Naive B cell (primary cell): ENCODE data around the gene RGN. TPM values are rescaled to one million over a fixed set of nuclear protein-coding genes. Genes with fewer than 3 reads are reported as not detected.
A peak's percentile ranks its signal among the peaks of the same experiment; 100 is the strongest.
"Not testable (repeated sequence)": the region's sequence is repeated elsewhere in the genome, so short reads cannot be mapped to it uniquely, and the experiment has no call there.

Experiments used
- ATAC-seq, 2 donors: fragments of 150-1000 bp; cut with Tn5 transposase; 2 replicates each; pipeline ENCODE4 v1.10.0; 2021; ENCODE audit warnings: low read depth in 2 of 2, mild to moderate bottlenecking in 2 of 2, moderate library complexity in 2 of 2
- DNase-seq: peaks from one replicate; pipeline ENCODE4 v3.0.0; 2022
- H3K27ac Mint-ChIP-seq, 6 donors: one replicate each; pipeline ENCODE4 v1.8.0; 2020 to 2022; ENCODE audit warnings: mild to moderate bottlenecking in 6 of 6, mixed read lengths in 6 of 6, moderate library complexity in 5 of 6, inconsistent platforms in 2 of 6
- H3K27me3 Mint-ChIP-seq, 3 donors: one replicate each; pipeline ENCODE4 v1.8.0; 2021 to 2022; ENCODE audit warnings: mixed read lengths in 3 of 3, mild to moderate bottlenecking in 1 of 3
- H3K36me3 Mint-ChIP-seq, 2 donors: one replicate each; pipeline ENCODE4 v1.8.0; 2020 to 2022; ENCODE audit warnings: mixed read lengths in 2 of 2, inconsistent platforms in 1 of 2, mild to moderate bottlenecking in 1 of 2
- H3K4me1 Mint-ChIP-seq, 3 donors: one replicate each; pipeline ENCODE4 v1.8.0; 2020 to 2022; ENCODE audit warnings: mixed read lengths in 3 of 3, inconsistent platforms in 1 of 3, mild to moderate bottlenecking in 1 of 3, moderate library complexity in 1 of 3
- H3K4me3 Mint-ChIP-seq, 8 donors: one replicate each; pipeline ENCODE4 v1.8.0; 2020 to 2022; ENCODE audit warnings: mild to moderate bottlenecking in 8 of 8, mixed read lengths in 8 of 8, moderate library complexity in 8 of 8, inconsistent platforms in 2 of 8
- H3K9me3 Mint-ChIP-seq, 7 donors: one replicate each; pipeline ENCODE4 v1.8.0; 2020 to 2022; ENCODE audit warnings: mixed read lengths in 7 of 7, mild to moderate bottlenecking in 5 of 7, inconsistent platforms in 2 of 7, moderate library complexity in 1 of 7
- polyA plus RNA-seq, 6 donors: library from polyadenylated mRNA; unstranded; fragments of 300-500 nt; fragmentation: Illumina TruSeq; gene quantifications; one replicate each; pipeline ENCODE4 v1.2.3, GENCODE V29; 2021; ENCODE audit warnings: low read depth in 6 of 6

RGN gene
- polyA plus RNA-seq, 6 donors from 2014 or later, result not detected

- H3K36me3 Mint-ChIP-seq, result no peaks in the 10 kb centered on the region
- no peaks in the 10 kb centered on the region for H3K27me3 Mint-ChIP-seq
- no peaks in the 10 kb centered on the region for H3K4me1 Mint-ChIP-seq
- H3K27ac Mint-ChIP-seq, result no peak overlapping the region
- peak overlapping the region in 1 of 8 donors; percentile 69 for H3K4me3 Mint-ChIP-seq
- no peak for DNase-seq
- ATAC-seq, result no peak
- no peaks in the 10 kb centered on the region for H3K9me3 Mint-ChIP-seq
Observed at GRCh38 chrX:47093860-47094259, 15.6 kb downstream of the RGN start.

GRCh38 chrX:47097018-47097417, 18.8 kb downstream of the RGN start:
- H3K36me3 Mint-ChIP-seq, result no peaks in the 10 kb centered on the region
- H3K4me3 Mint-ChIP-seq, result no peak overlapping the region
- no peaks in the 10 kb centered on the region for H3K9me3 Mint-ChIP-seq
- H3K4me1 Mint-ChIP-seq, result no peaks in the 10 kb centered on the region
- H3K27me3 Mint-ChIP-seq, result no peaks in the 10 kb centered on the region
- no peak overlapping the region for H3K27ac Mint-ChIP-seq
- ATAC-seq, result no peak
- no peak for DNase-seq

- ATAC-seq (no peak), DNase-seq (no peak)
- Mint-ChIP-seq H3K27ac (no peak overlapping the region), H3K36me3 (no peaks in the 10 kb centered on the region), H3K4me1 (no peaks in the 10 kb centered on the region), H3K27me3 (no peaks in the 10 kb centered on the region), H3K4me3 (no peak overlapping the region), H3K9me3 (no peaks in the 10 kb centered on the region)
Observed at GRCh38 chrX:47098338-47099094, 20.3 kb downstream of the RGN start.

DNA sequence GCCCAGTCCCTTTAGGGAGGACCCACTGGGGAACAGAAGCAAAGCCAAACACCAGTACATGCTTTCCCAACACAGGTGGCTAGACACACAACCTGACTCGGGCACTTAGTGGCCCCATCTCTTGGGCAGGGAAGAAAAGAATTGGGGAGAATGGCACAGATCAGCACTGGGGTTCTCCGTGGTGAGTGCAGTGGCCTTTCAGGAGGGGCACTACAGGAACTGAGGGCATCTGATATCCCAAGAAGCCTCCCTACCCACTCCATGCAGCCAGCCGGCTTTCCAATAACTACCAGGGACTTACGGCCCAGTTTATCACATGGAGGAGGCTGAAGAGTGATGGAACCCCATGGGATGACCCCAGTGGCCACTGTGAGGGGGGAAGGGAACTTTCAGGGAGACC, 23.0 kb downstream of the RGN start:
- H3K27ac Mint-ChIP-seq, result peak overlapping the region in 1 of 6 donors; percentile 37
- H3K4me1 Mint-ChIP-seq, result no peaks in the 10 kb centered on the region
- ATAC-seq (no peak), DNase-seq (no peak)
- peaks cover 0 to 1% (median 0%) of the 10 kb centered on the region in 7 donors for H3K9me3 Mint-ChIP-seq
- no peaks in the 10 kb centered on the region for H3K36me3 Mint-ChIP-seq
- H3K27me3 Mint-ChIP-seq, result no peaks in the 10 kb centered on the region
- no peak overlapping the region for H3K4me3 Mint-ChIP-seq

DNA sequence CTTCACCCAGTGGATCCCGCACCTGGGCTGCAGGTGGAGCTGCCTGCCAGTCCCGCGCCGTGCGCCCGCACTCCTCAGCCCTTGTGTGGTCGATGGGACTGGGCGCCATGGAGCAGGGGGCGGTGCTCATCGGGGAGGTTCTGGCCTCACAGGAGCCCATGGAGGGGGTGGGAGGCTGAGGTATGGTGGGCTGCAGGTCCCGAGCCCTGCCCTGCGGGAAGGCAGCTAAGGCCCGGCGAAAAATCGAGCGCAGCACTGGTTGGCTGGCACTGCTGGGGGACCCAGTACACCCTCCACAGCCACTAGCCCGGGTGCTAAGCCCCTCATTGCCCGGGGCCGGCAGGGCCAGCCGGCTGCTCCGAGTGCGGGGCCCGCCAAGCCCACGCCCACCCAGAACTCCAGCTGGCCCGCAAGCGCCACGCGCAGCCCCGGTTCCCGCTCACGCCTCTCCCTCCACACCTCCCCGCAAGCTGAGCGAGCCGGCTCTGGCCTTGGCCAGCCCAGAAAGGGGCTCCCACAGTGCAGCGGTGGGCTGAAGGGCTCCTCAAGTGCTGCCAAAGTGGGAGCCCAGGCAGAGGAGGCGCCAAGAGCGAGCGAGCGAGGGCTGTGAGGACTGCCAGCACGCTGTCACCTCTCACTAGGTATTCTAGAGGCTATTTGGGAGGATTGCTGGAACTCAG, 32.8 kb downstream of the RGN start:
- H3K27ac Mint-ChIP-seq, DNase-seq, ATAC-seq, H3K9me3 Mint-ChIP-seq, H3K4me1 Mint-ChIP-seq, H3K4me3 Mint-ChIP-seq, H3K36me3 Mint-ChIP-seq, H3K27me3 Mint-ChIP-seq: not testable (repeated sequence)

DNA sequence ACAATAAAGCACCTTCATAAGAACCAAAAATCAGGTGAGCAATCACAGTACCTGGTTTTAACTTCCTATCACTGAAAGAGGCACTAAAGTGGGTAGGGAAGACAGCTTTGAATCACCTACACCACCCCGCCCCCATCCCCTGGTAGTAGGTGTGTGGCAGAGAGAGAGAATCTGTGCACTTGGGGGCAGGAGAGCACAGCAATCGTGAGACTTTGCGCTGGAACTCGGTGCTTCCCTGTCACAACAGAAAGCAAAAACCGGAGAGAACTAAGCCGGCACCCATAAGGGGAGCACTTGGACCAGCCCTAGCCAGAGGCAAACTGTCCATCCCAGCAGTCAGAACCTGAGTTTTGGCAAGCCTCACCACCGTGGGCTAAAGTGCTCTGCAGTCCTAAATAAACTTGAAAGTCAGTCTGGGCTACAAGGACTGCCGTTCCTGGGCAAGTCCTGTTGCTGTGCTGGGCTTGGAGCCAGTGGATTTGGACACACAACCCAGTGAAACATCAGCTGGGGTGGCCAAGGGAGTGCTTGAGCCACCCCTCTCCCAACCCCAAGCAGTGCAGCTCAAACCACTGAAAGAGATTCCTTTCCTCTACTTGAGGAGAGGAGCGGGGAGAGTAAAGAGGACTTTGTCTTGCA, 34.2 kb downstream of the RGN start:
- Mint-ChIP-seq H3K4me3 (no peak overlapping the region), H3K36me3 (peaks cover 0 to 7% of the 10 kb centered on the region in 2 donors), H3K27ac (no peak overlapping the region), H3K27me3 (no peaks in the 10 kb centered on the region), H3K9me3 (peaks cover 0 to 8% (median 4%) of the 10 kb centered on the region in 7 donors), H3K4me1 (no peaks in the 10 kb centered on the region)
- ATAC-seq, result no peak
- DNase-seq, result no peak

DNA sequence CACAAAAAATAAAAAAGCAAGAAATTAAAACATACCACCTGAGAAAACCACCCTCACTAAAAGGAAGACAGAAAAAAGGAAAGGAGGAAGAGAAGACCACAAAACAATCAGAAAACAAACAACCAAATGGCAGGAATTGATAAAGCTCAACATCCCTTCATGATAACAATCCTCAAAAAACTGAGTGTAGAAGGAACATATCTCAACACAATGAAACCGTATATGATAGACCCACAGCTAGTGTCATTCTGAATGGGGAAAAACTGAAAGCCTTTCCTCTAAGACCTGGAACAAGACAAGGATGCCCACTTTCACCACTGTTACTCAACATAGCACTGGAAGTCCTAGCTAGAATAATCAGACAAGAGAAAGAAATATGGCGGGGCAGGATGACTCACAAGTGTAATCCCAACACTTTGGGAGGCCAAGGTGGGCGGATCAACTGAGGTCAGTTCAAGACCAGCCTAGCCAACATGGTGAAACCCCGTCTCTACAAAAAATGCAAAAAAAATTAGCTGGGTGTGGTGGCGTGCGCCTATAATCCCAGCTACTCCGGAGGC, 38.4 kb downstream of the RGN start:
- not testable (repeated sequence) for H3K4me1 Mint-ChIP-seq, H3K4me3 Mint-ChIP-seq, H3K36me3 Mint-ChIP-seq, DNase-seq, H3K9me3 Mint-ChIP-seq, ATAC-seq, H3K27me3 Mint-ChIP-seq
- peak overlapping the region in 1 of 6 donors; percentile 74 for H3K27ac Mint-ChIP-seq

DNA sequence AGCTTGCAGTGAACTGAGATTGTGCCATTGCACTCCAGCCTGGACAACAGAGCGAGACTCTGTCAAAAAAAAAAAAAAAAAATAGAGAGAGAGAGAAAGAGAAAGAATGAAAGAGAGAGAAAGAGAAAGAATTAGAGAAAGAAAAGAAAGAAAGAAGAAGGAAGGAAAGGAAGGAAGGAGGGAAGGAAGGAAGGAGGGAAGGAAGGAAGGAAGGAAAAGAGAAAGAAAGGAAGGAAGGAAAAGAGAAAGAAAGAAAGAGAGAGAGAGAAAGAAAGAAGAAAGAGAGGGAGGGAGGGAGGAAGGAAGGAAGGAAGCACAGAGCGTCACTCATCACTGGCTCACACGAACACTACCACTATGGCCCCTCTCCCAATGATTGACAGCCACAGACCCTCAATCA, 46.2 kb downstream of the RGN start:
- H3K36me3 Mint-ChIP-seq, H3K4me3 Mint-ChIP-seq: not testable (repeated sequence)
- H3K27ac Mint-ChIP-seq, result peak overlapping the region in 3 of 6 donors; percentile 34 to 52 (median 39)

DNA sequence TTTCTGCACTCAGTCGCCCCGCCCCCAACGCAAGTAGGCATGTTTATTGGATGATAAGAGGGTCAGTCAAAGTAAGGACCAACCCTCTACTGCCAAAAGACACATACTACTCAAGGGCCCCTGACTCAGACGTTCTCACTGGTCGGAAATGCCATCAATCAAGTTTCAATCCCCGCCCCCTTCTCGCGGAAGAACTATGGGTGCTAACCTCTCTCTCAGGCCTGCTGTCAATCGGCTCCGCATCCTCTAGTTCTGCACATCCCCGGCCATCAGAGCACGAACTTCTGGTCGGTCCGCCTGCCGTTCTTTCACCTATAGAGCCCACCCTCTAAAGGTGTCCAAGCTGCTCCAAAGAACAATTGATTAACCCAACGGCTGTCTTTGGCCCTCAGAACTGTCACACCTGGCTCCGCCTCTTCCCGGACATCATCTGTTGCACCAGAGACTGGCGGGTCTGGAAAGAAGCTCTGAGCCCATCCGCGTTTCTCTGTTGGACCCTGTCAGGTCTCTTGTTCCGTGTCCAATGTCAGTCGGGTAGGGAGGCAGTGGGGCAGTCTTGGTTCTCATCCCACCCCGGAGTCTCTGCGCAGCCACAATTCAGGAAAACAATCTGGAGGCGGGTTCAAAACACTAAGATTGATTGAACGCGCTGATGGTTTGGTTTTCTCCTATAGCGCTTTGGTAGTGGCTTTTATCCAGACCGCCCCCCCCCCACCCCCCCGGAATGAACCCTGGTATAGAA, 51.1 kb downstream of the RGN start:
- Mint-ChIP-seq H3K4me3 (peak overlapping the region; percentile 90 to 99 (median 98)), H3K27ac (peak overlapping the region; percentile 75 to 99 (median 92)), H3K4me1 (peaks cover 0 to 4% (median 0%) of the 10 kb centered on the region in 3 donors), H3K36me3 (no peaks in the 10 kb centered on the region), H3K27me3 (no peaks in the 10 kb centered on the region), H3K9me3 (peaks cover 0 to 3% (median 0%) of the 10 kb centered on the region in 7 donors)
- ATAC-seq (peak; percentile 96 to 97), DNase-seq (peak; percentile 90)

More for the DNA sequence above, 46.2 kb downstream of the RGN start:
- not testable (repeated sequence) for H3K9me3 Mint-ChIP-seq, H3K4me1 Mint-ChIP-seq, ATAC-seq, H3K27me3 Mint-ChIP-seq, DNase-seq

DNA sequence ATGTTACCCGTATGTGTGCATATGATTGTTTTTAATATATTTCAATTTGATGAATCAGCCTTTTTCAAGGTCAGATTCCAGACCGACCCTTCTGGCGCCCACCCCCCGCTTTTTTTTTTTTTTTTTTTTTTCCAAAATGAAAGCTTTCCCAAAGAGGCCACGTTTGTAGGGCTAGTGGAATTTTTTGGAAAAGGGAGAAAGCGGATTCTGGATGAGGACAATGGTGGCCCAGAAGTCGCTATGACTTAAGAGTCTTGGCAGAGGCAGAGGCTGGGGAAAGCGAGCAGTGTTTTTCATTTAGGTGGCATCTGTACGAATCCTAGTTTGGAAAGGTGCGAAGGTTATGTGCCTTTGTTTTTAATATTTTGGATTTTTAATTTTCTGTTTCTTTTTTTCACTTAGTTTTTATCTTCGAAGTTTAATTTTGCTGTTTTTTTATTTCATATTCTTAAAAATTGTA, 51.7 kb downstream of the RGN start:
- Mint-ChIP-seq H3K4me3 (peak overlapping the region in 7 of 8 donors; percentile 90 to 99 (median 98)), H3K4me1 (peaks cover 0 to 4% (median 0%) of the 10 kb centered on the region in 3 donors)

DNA sequence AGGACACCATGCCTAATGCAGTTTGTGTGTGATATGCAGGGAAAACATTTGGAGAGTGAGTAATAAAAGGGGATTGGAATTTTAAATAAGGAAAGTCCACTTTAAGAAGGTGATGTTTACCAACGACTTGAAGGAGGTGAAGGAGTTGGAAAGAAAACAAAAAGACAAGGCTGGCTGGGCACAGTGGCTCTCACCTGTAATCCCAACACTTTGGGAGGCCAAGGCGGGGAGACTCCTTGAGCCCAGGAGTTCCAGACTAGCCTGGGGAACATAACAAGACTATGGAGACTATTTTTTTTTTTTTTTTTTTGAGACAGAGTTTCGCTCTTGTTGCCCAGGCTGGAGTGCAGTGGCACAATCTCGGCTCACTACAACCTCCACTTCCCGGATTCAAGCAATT, 55.2 kb downstream of the RGN start:
- DNase-seq (no peak), ATAC-seq (no peak)
- Mint-ChIP-seq H3K9me3 (peaks cover 0 to 3% (median 0%) of the 10 kb centered on the region in 7 donors), H3K4me3 (no peak overlapping the region), H3K4me1 (peaks cover 0 to 4% (median 0%) of the 10 kb centered on the region in 3 donors), H3K27ac (no peak overlapping the region), H3K27me3 (no peaks in the 10 kb centered on the region), H3K36me3 (no peaks in the 10 kb centered on the region)

More for the DNA sequence above, 51.7 kb downstream of the RGN start:
- ATAC-seq, result no peak
- no peak for DNase-seq
- Mint-ChIP-seq H3K27ac (peak overlapping the region in 2 of 6 donors; percentile 4 to 75), H3K27me3 (no peaks in the 10 kb centered on the region), H3K36me3 (no peaks in the 10 kb centered on the region), H3K9me3 (peaks cover 0 to 3% (median 0%) of the 10 kb centered on the region in 7 donors)

- H3K36me3 Mint-ChIP-seq, H3K27ac Mint-ChIP-seq, H3K9me3 Mint-ChIP-seq, H3K4me1 Mint-ChIP-seq, ATAC-seq, DNase-seq, H3K4me3 Mint-ChIP-seq, H3K27me3 Mint-ChIP-seq: not testable (repeated sequence)
Observed at GRCh38 chrX:47135650-47136049, 57.4 kb downstream of the RGN start.

GRCh38 chrX:47138171-47138570, 59.9 kb downstream of the RGN start:
- Mint-ChIP-seq H3K4me3 (no peak overlapping the region), H3K36me3 (peaks cover 0 to 8% of the 10 kb centered on the region in 2 donors), H3K27ac (no peak overlapping the region), H3K4me1 (peaks cover under 1 to 9% (median 6%) of the 10 kb centered on the region in 3 donors), H3K27me3 (peaks cover 0 to 11% (median 0%) of the 10 kb centered on the region in 3 donors), H3K9me3 (peaks cover 0 to 3% (median 0%) of the 10 kb centered on the region in 7 donors)
- ATAC-seq, result no peak
- DNase-seq, result no peak
